Activated CD4-positive, alpha-beta memory T cell treated with anti-CD3 and anti-CD28 coated beads, Interleukin-2, amount 10 ng/mL, durations not matched to agents 7 days and 5 days (primary cell): ENCODE results near the gene CCNT1. TPM values are rescaled to one million over a fixed set of nuclear protein-coding genes. Genes with fewer than 3 reads are reported as not detected.
"Not testable (repeated sequence)": the region's sequence is repeated elsewhere in the genome, so short reads cannot be mapped to it uniquely, and the experiment has no call there.

Source experiments
- CTCF ChIA-PET: fragments of 350-600 bp; sonication (Branson Sonifier 250); formaldehyde crosslinking; loops from one replicate; lab custom pipeline; 2021; ENCODE audit warnings: antibody characterized with exemption, inconsistent platforms; lab: Charles Lee
- POLR2A ChIA-PET: fragments of 350-600 bp; sonication (Branson Sonifier 250); formaldehyde crosslinking; loops from one replicate; lab custom pipeline; 2021; ENCODE audit warnings: antibody characterized with exemption; lab: Charles Lee
- DNase-seq: peaks from one replicate; pipeline ENCODE4 v3.0.0-alpha.2; 2020
- H3K27ac Mint-ChIP-seq: one replicate; pipeline ENCODE4 v1.8.0; 2021; ENCODE audit warnings: mild to moderate bottlenecking, mixed read lengths
- H3K27me3 Mint-ChIP-seq: one replicate; pipeline ENCODE4 v1.8.0; 2021; ENCODE audit warnings: mixed read lengths
- H3K36me3 Mint-ChIP-seq: one replicate; pipeline ENCODE4 v1.8.0; 2021; ENCODE audit warnings: low read depth, mixed read lengths
- H3K4me1 Mint-ChIP-seq: one replicate; pipeline ENCODE4 v1.8.0; 2021; ENCODE audit warnings: mixed read lengths
- H3K4me3 Mint-ChIP-seq: one replicate; pipeline ENCODE4 v1.8.0; 2021; ENCODE audit warnings: mild to moderate bottlenecking, mixed read lengths
- H3K9me3 Mint-ChIP-seq: one replicate; pipeline ENCODE4 v1.8.0; 2021; ENCODE audit warnings: mixed read lengths
- total RNA-seq, 2 experiments: library from RNA; stranded (reverse); gene quantifications; one replicate each; pipeline ENCODE4 v1.2.3, GENCODE V29; 2021

The CCNT1 gene
- total RNA-seq, 2 experiments from 2014 or later, result 56.9 to 57.4 TPM

DNA sequence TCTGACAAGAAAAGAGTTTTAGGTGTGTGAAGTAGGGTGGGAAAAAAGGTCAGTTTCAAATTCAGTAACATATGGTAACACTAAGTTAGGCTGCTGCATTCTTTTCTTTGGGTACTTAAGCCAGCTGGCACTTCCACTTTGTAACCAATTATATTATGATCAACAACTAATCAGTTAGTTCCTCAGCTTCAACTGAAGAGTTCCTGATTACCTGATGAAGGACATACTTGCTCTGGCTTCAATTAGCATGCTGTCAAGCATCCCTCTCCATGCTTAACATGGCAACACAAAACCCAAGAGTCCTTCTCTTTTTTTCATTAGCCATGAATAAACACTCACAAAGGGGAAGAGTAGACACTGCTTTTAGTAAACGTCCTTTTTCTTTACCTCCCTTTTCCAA lies 27.7 kb downstream of the CCNT1 start:
- ChIA-PET CTCF (no interaction called here), POLR2A (no interaction called here)
- Mint-ChIP-seq H3K4me1 (peaks cover 18% of the 10 kb centered on the region), H3K36me3 (peaks cover 56% of the 10 kb centered on the region), H3K4me3 (no peak overlapping the region), H3K9me3 (no peaks in the 10 kb centered on the region), H3K27me3 (no peaks in the 10 kb centered on the region), H3K27ac (no peak overlapping the region)
- DNase-seq, result no peak

DNA sequence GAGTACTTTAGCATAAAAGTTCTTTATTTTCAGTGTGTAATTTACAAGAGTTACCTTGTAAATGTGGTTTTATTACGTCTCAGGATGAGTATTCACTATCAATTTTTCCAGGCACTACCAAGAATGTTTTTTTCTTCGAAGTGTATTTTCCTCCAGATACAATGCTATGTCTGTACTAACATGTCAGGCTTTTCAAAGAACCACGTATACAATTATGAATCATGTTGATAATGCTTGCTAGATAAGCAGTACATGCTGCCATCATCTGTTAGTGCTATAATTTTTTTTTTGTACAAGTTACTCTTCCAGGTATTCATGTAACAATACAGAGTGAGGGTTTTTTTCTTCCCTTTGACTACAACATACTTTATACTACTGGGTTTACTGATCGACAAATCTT lies 28.9 kb downstream of the CCNT1 start:
- H3K27me3 Mint-ChIP-seq, result no peaks in the 10 kb centered on the region
- peaks cover 21% of the 10 kb centered on the region for H3K4me1 Mint-ChIP-seq
- CTCF ChIA-PET, result interaction anchor here (1.2 kb wide), 1 partner anchor 10 kb away, joined by 4 read pairs; no protein-coding TSS in a partner anchor
- no peaks in the 10 kb centered on the region for H3K9me3 Mint-ChIP-seq
- no peak for DNase-seq
- peak overlapping the region; percentile 15 for H3K27ac Mint-ChIP-seq
- H3K4me3 Mint-ChIP-seq, result no peak overlapping the region
- peaks cover 43% of the 10 kb centered on the region for H3K36me3 Mint-ChIP-seq
- POLR2A ChIA-PET, result no interaction called here

DNA sequence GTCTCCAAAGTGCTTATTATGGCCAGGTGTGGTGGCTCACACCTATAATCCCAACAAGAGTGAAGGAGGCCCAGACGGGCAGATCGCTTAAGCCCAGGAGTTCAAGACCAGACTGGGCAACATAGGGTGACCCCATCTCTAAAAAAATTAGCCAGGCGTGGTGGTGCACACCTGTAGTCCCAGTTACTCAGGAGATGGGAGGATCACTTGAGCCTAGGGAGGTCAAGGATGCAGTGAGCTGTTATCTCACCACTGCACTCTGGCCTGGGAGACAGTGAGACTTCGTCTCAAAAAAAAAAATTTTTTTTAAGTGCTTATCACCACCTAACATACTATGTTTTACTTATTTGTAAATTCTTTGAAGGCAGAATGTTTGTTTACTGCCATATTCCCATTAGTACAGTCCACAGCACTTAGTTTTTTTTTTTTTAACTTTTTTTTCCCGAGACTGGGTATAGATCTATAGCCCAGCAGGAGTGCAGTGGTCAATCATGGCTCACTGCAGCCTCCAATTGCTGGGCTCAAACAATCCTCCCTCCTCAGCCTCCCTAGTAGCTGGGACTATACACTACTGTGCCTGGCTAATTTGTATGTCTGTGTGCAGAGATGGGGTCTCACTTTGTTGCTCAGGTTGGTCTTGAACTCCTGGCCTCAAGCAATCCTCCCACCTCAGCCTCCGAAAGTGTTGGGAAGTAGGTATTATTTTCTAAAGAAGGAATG lies 29.7 kb downstream of the CCNT1 start:
- Mint-ChIP-seq H3K27ac (no peak overlapping the region), H3K36me3 (peaks cover 38% of the 10 kb centered on the region), H3K4me1 (peaks cover 21% of the 10 kb centered on the region), H3K27me3 (no peaks in the 10 kb centered on the region), H3K4me3 (no peak overlapping the region), H3K9me3 (no peaks in the 10 kb centered on the region)
- no peak for DNase-seq
- ChIA-PET POLR2A (interaction anchor here (0.6 to 1.2 kb wide), 2 partner anchors 28 to 933 kb away, joined by 3 read pairs; no protein-coding TSS in a partner anchor), CTCF (interaction anchor here (1.2 kb wide), 1 partner anchor 9 kb away, joined by 4 read pairs; no protein-coding TSS in a partner anchor)

DNA sequence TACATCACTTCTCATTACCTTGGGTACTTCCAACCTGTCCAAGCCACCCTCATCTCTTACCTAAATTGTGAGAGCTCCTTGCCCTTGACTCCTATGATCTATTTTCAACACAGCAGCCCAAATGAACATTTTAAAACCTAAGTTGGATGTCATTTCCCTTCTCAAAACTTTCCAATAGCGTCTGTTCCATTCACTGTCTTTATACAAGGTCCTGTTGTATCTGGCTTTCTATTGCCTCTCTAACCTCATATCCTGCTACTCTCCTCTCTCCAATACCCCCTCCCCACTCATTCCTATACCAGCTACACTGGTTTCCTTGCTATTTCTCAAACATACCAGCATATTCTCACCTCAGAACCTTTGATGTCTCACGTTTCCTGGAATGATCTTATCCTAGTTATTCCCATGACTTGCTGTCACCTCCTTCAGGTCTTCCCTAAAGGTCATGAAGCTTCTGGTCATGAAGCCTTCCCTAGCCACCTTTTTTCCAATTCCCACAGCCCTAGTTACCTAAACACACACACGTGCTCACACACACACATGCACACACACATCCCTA lies 30.4 kb downstream of the CCNT1 start:
- Mint-ChIP-seq H3K4me1 (peaks cover 23% of the 10 kb centered on the region), H3K4me3 (no peak overlapping the region)
- CTCF ChIA-PET, result interaction anchor here (1.2 kb wide), 1 partner anchor 8 kb away, joined by 4 read pairs; no protein-coding TSS in a partner anchor

DNA sequence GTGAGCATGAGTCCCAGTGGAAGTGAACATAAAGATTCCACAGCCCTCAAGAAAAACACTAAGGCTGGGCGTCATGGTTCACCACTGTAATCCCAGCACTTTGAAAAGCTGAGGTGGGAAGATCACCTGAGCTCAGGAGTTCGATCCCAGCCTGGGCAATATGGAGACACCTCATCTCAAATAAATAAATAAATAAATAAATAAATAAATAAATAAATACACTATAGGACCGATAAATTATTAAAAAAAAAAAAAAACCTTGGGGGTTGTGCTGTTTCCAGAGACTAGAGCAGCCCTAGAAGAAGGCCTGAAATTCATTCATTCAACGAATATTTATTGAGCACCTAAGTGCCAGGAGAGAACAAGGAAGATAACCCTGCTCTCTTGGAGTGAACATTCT lies 33.0 kb downstream of the CCNT1 start:
- ChIA-PET CTCF (interaction anchor here (1.1 to 1.2 kb wide), 2 partner anchors 131 to 169 kb away, joined by 3 to 4 read pairs; partner anchors contain the start of gene DDX23), POLR2A (interaction anchor here (2.3 to 2.8 kb wide), 3 partner anchors 11 to 32 kb away, joined by 9 to 52 read pairs (median 33); partner anchors contain the start of gene CCNT1)
- no peak for DNase-seq
- no peaks in the 10 kb centered on the region for H3K27me3 Mint-ChIP-seq
- peaks cover 37% of the 10 kb centered on the region for H3K4me1 Mint-ChIP-seq
- no peak overlapping the region for H3K27ac Mint-ChIP-seq
- peak overlapping the region; percentile 33 for H3K4me3 Mint-ChIP-seq
- H3K36me3 Mint-ChIP-seq, result peaks cover 40% of the 10 kb centered on the region
- H3K9me3 Mint-ChIP-seq, result no peaks in the 10 kb centered on the region

More for the DNA sequence above, 30.4 kb downstream of the CCNT1 start:
- Mint-ChIP-seq H3K36me3 (peaks cover 40% of the 10 kb centered on the region), H3K27ac (no peak overlapping the region), H3K27me3 (no peaks in the 10 kb centered on the region), H3K9me3 (no peaks in the 10 kb centered on the region)
- POLR2A ChIA-PET, result interaction anchor here (0.6 to 1.3 kb wide), 3 partner anchors 13 to 933 kb away, joined by 3 read pairs; no protein-coding TSS in a partner anchor
- no peak for DNase-seq

DNA sequence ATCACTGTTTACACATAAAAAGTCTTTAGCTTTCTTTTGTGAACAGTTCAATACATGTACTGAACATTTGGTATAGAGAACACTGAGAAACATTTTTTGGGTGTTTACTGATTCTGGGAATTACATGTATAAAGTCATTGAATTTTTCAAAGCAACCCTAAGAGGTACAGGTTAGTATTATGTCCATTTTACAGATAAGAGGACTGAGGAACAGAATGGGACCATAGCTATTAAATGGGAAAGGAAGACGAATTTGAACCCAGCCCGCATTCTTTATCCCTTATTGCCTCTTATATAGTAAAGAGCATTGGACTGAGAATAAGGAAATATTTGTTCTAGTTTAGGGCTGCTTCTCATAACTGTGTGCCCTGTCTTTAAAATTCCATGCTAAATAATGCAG lies 33.6 kb downstream of the CCNT1 start:
- Mint-ChIP-seq H3K9me3 (no peaks in the 10 kb centered on the region), H3K4me3 (peak overlapping the region; percentile 99), H3K27ac (no peak overlapping the region), H3K36me3 (peaks cover 43% of the 10 kb centered on the region), H3K4me1 (peaks cover 39% of the 10 kb centered on the region), H3K27me3 (no peaks in the 10 kb centered on the region)
- ChIA-PET CTCF (interaction anchor here (1.1 to 1.5 kb wide), 4 partner anchors 33 to 296 kb away, joined by 3 to 7 read pairs (median 4); partner anchors contain the start of genes CCNT1, DDX23 and WNT1), POLR2A (interaction anchor here (1.2 to 2.8 kb wide), 14 partner anchors 9 to 977 kb away, joined by 3 to 52 read pairs (median 9); partner anchors contain the start of genes CCNT1, DDX23, RPAP3 and TUBA1B)
- no peak for DNase-seq

DNA sequence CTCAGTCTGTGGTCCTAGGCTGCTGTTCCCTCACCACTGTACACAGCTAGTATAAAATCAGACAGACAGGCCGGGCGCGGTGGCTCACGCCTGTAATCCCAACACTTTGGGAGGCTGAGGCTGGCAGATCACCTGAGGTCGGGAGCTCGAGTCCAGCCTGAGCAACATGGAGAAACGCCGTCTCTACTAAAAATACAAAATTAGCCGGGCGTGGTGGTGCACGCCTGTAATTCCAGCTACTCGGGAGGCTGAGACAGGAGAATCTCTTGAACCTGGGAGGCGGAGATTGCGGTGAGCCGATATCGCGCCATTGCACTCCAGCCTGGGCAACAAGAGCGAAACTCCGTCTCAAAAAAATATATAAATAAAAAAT lies 34.0 kb downstream of the CCNT1 start:
- Mint-ChIP-seq H3K4me1 (peaks cover 39% of the 10 kb centered on the region), H3K4me3 (peak overlapping the region; percentile 99), H3K27ac (peak overlapping the region; percentile 91), H3K36me3 (peaks cover 42% of the 10 kb centered on the region)
- CTCF ChIA-PET, result interaction anchor here (1.1 to 1.5 kb wide), 4 partner anchors 34 to 296 kb away, joined by 3 to 7 read pairs (median 4); partner anchors contain the start of genes CCNT1, DDX23 and WNT1
- not testable (repeated sequence) for H3K9me3 Mint-ChIP-seq, DNase-seq, H3K27me3 Mint-ChIP-seq
- POLR2A ChIA-PET, result interaction anchor here (0.8 to 2.8 kb wide), 22 partner anchors 10 to 1290 kb away, joined by 3 to 52 read pairs (median 5); partner anchors contain the start of genes CACNB3, CCNT1, DDX23 and RPAP3

DNA sequence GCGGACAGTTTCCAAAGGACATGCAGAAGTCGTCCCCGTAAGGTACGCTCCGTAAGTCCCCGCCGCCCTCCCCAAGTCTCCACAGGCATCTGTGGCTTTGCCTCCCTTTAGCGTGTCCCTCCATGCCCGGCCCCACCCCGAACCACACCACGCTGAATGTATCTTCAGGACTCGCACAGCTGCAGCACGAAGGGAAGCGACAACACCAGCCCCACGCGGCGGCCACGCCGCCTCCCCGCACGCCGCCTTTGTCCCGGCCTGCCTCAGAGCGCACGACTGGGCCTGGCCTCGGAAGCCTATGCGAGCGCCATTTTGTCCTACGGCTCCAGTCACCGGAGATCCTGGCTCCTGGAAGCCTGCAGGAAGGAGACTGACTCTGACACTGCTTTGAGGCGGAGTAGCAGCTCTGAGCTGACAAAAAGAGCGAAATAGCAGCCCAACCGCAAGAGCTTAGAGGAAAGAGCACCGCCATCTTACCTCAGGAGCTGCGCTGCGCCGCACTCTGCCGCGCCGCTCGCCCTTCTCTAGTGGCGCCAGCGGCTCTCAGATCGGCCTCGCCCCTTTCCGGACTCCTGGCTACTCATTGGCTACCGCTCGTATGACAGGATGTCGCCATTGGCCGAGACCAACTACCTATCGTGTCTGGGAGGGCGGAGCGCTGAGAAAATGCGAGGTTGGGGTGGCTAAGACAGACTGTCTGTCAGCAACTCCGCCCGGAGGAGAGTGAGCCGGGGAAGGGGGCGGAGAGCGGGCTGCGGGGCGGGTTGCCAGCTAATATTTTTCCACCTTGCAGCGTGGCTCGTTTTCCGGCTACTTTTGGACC lies 34.6 kb downstream of the CCNT1 start, which contains the start of gene KANSL2:
Gene KANSL2 (minus strand): TSS at position 529 of the 823 bp plus-strand sequence. CDS start 606 bp downstream, outside the sequence.
- peak; percentile 99 for DNase-seq
- ChIA-PET POLR2A (interaction anchor here (0.8 to 2.8 kb wide), 22 partner anchors 10 to 1290 kb away, joined by 3 to 52 read pairs (median 5); partner anchors contain the start of genes CACNB3, CCNT1, DDX23 and RPAP3), CTCF (interaction anchor here (1.2 to 1.5 kb wide), 3 partner anchors 34 to 297 kb away, joined by 3 to 7 read pairs (median 3); partner anchors contain the start of genes CCNT1 and WNT1)
- no peaks in the 10 kb centered on the region for H3K9me3 Mint-ChIP-seq
- H3K4me3 Mint-ChIP-seq, result peak within 1 kb of the TSS; percentile 99
- peak within 1 kb of the TSS; percentile 91 for H3K27ac Mint-ChIP-seq
- H3K36me3 Mint-ChIP-seq, result peaks cover 47% of the 10 kb centered on the region
- no peaks in the 10 kb centered on the region for H3K27me3 Mint-ChIP-seq
- H3K4me1 Mint-ChIP-seq, result peaks cover 44% of the 10 kb centered on the region

DNA sequence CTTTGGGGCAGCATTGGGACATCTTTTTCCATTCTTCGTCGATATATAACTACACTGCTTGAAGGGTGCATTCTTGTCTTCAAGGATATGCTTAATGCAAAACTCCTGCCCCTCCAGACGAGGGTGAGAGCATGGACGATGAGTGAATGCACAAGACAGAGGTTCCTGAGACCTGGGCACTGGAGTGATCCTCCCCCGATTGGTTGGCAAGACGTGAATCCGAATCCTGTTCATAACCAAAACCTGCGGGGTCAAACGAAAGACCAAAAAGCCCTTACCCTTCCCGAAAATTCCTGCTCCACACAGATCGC lies 35.2 kb downstream of the CCNT1 start:
- CTCF ChIA-PET, result interaction anchor here (0.7 kb wide), 1 partner anchor 12 kb away, joined by 3 read pairs; no protein-coding TSS in a partner anchor
- no peaks in the 10 kb centered on the region for H3K27me3 Mint-ChIP-seq
- POLR2A ChIA-PET, result interaction anchor here (0.9 to 2.8 kb wide), 18 partner anchors 9 to 1289 kb away, joined by 3 to 52 read pairs (median 6); partner anchors contain the start of genes CACNB3, CCNT1, DDX23 and RPAP3

DNA sequence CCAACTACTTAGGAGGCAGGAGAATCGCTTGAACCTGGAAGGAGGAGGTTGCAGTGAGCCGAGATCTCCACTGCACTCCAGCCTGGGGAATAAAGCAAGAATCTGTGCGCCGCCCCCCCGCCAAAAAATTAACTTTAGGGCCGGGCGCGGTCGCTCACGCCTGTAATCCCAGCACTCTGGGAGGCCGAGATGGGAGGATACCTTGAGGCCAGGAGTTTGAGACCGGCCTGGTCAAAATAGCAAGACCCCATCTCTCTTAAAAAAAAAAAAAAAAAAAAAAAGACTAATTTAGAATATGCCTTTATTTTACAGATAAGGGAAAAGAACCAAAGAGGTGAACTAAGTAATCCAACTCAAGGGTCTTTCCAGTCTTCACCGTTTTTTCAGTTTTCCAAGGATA lies 35.6 kb downstream of the CCNT1 start:
- ChIA-PET CTCF (interaction anchor here (0.7 kb wide), 1 partner anchor 13 kb away, joined by 3 read pairs; no protein-coding TSS in a partner anchor), POLR2A (interaction anchor here (2.2 to 2.4 kb wide), 2 partner anchors 134 to 450 kb away, joined by 9 to 15 read pairs; partner anchors contain the start of gene TUBA1B)
- peaks cover 50% of the 10 kb centered on the region for H3K36me3 Mint-ChIP-seq
- no peaks in the 10 kb centered on the region for H3K9me3 Mint-ChIP-seq
- no peaks in the 10 kb centered on the region for H3K27me3 Mint-ChIP-seq
- H3K27ac Mint-ChIP-seq, result peak overlapping the region; percentile 91
- no peak for DNase-seq
- peaks cover 51% of the 10 kb centered on the region for H3K4me1 Mint-ChIP-seq
- peak overlapping the region; percentile 99 for H3K4me3 Mint-ChIP-seq

More for the DNA sequence above, 35.2 kb downstream of the CCNT1 start:
- H3K4me3 Mint-ChIP-seq, result peak overlapping the region; percentile 99
- H3K4me1 Mint-ChIP-seq, result peaks cover 48% of the 10 kb centered on the region
- no peak for DNase-seq
- H3K27ac Mint-ChIP-seq, result peak overlapping the region; percentile 91
- H3K36me3 Mint-ChIP-seq, result peaks cover 50% of the 10 kb centered on the region
- H3K9me3 Mint-ChIP-seq, result no peaks in the 10 kb centered on the region

DNA sequence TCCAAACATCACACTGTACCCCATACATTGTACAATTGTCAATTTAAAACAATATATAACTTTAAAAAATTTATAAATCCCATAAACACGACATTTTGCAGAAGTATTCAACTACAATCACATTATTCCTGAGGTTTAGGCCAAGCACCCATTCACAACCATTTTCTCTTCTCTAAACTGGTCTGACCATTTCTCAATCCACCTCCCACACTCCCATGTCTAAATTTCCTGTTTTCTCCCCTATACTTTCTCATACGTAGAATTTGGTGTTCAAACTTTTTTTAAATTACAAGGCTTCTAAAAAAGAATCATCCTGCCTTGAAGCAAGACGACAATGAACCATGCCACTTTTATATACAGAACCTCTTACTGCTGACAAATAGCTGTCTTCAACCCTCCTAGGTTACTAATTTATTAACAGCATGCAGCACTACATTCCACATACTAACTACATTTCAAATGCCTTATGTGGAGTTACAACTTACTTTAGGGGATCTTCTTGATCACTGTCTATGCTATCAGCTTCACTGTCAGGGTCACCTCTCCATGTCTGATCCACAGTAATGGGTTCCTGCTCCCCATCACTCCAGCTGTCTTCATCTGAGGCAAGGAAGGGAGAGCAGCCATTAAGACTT lies 37.8 kb downstream of the CCNT1 start:
- Mint-ChIP-seq H3K27me3 (no peaks in the 10 kb centered on the region), H3K4me1 (peaks cover 53% of the 10 kb centered on the region), H3K4me3 (peak overlapping the region; percentile 72), H3K36me3 (peaks cover 55% of the 10 kb centered on the region), H3K9me3 (no peaks in the 10 kb centered on the region), H3K27ac (peak overlapping the region; percentile 87)
- CTCF ChIA-PET, result interaction anchor here (0.7 to 1.7 kb wide), 3 partner anchors 8 to 136 kb away, joined by 3 to 4 read pairs (median 4); no protein-coding TSS in a partner anchor
- no peak for DNase-seq
- POLR2A ChIA-PET, result interaction anchor here (1.1 to 2.9 kb wide), 2 partner anchors 13 to 37 kb away, joined by 3 to 10 read pairs; partner anchors contain the start of gene CCNT1
